HS-5 (cell line): ENCODE measurements around the gene SRSF7.
"Not testable (repeated sequence)": the region's sequence is repeated elsewhere in the genome, so short reads cannot be mapped to it uniquely, and the experiment has no call there.

Experiments
- DNase-seq: peaks from one replicate; pipeline ENCODE4 v3.0.0-alpha.2; 2012; ENCODE audit warnings: low read depth

SRSF7 gene

GRCh38 chr2:38750891-38751595 is at the start of gene SRSF7:
SRSF7 (minus strand) TSS chr2:38751361; CDS start chr2:38751256, 105 bp downstream.
- peak; percentile 97 for DNase-seq

- no peak for DNase-seq
These were observed 46.8 kb upstream of the SRSF7 start for GRCh38 chr2:38797953-38798352.

GRCh38 chr2:38797250-38797676 is 46.1 kb upstream of the SRSF7 start:
- DNase-seq = peak; percentile 9

GRCh38 chr2:38795016-38795415 is 43.9 kb upstream of the SRSF7 start:
- DNase-seq = not testable (repeated sequence)

GRCh38 chr2:38794235-38794946 is 43.2 kb upstream of the SRSF7 start:
- DNase-seq = no peak

- DNase-seq = no peak
These were observed 42.4 kb upstream of the SRSF7 start for GRCh38 chr2:38793511-38793910.

DNA sequence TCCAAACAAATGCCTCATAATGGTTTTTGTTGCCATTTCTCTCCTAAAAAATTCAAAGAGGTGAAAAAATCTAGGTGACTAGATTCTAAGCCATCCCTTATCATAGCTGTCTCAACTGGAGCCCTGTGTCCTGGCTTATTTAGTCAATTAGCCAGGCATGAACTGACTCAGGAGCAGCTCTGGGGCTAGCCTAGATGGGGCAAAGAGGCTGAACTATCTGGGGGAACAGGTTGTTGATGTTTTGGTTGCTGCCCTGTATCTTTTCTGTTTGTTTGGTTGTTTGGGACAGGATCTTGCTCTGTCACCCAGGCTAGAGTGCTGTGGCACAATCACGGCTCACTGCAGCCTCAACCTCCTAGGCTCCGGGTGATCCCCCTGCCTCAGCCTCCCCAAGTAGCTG is 41.6 kb upstream of the SRSF7 start:
- DNase-seq = no peak

GRCh38 chr2:38792321-38792720 is 41.2 kb upstream of the SRSF7 start:
- DNase-seq = not testable (repeated sequence)

DNA sequence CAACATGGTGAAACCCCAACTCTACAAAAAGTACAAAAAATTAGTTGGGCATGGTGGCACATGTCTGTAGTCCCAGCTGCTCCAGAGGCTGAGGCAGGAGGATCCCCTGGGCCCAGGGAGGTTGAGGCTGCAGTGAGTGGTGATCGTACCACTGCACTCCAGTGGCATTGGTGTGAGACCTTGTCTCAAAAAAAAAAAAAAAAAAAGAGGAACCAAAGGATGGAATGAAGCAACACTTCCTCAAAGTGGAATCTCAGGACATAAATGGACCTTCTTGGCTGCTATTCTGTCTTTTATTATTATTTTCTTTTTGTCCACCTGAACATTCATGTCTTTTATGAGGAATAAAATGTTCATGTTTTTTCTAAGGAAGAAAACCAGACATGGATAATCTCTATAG is 40.6 kb upstream of the SRSF7 start:
- DNase-seq = no peak

- no peak for DNase-seq
These were observed 38.5 kb upstream of the SRSF7 start for GRCh38 chr2:38789691-38790090.

GRCh38 chr2:38788306-38788705 is 37.1 kb upstream of the SRSF7 start:
- no peak for DNase-seq

- DNase-seq = no peak
These were observed 32.4 kb upstream of the SRSF7 start for GRCh38 chr2:38783586-38783985.

DNA sequence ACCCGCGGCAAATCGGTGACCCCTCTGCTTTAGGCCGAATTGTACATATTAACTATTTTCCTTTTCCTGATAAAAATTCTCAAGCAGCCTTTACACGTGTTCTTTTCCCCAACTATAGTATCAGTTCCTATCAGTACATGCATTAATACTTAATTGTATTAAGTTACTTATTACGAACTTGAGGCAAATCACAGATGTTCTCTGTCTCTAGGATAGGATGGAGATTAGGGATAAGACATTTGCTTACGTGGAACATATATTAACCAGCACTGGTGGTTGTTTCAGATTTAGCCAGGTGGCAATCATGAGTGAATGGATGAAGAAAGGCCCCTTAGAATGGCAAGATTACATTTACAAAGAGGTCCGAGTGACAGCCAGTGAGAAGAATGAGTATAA is 27.5 kb upstream of the SRSF7 start:
- DNase-seq = no peak

GRCh38 chr2:38776531-38776930 is 25.4 kb upstream of the SRSF7 start:
- DNase-seq = no peak

GRCh38 chr2:38775921-38776225 is 24.7 kb upstream of the SRSF7 start:
- no peak for DNase-seq

DNA sequence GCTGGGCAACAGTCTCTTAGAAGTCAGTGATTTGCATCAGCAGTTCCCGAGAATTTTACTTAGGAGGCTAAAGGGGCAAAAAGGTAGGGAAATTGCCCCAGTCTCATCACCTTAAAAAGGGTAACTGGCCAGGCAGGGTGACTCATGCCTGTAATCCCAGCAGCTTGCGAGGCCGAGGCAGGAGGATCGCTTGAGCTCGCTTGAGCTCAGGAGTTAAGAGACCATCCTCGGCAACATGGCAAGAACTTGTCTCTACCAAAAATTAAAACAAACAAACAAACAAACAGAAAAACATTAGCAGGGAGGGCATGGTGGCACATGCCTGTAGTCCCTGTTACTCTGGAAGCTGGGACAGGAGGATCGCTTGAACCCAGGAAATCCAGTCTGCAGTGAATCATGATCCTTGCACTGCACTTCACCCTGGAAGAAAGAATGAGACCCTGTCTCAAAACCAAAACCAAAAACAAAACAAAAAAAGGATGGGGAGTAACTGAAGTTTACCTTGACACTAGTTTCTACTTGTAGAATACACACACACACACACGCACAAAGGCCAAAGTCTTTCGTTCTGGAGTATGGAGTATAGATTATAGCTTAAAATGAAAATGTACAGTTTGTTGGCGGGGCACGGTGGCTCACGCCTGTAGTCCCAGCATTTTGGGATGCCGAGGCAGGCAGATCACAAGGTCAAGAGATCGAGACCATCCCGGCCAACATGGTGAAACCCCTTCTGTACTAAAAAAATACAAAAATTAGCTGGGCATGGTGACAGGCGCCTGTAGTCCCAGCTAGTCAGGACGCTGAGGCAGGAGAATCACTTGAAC is 24.1 kb upstream of the SRSF7 start:
- no peak for DNase-seq

DNA sequence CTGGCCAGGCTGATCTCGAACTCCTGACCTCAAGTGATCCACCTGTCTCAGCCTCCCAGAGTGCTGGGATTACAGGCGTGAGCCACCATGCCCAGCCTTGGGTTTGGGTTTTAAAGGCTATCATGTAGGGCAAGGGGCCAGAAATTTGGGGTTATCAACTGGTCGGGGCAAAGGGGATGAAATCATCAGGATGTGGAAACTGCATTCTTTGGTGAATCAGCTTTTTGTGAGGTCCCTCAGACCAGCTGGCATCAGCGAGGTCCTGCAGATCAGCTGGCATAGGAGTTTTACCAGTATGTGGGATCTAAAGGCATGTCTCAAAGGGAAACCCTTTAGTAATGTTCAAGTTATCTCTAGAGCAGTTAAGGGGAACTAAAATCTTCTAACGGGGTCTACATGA is 20.5 kb upstream of the SRSF7 start:
- DNase-seq = peak; percentile 73

DNA sequence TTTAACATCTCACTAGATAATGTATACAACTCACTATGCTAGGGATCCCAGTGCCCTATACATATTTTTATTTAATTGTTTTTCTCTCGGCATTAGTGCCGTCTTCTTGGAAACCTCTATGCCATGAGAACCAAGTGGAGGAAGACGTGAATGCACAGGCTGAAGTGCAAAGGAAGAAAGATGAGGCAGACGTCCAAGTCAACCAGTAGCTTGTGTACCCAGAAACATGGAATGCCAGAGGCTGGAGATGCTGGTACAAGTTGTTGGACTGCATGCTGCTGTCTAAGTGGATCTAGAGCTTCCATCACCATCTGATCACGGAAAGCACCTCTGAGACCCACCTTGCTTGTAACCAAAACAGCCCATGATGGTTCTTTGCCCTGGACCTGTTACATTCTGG is 14.4 kb upstream of the SRSF7 start:
- DNase-seq = no peak

GRCh38 chr2:38765149-38765548 is 14.0 kb upstream of the SRSF7 start:
- DNase-seq = peak; percentile 77

GRCh38 chr2:38763728-38764127 is 12.6 kb upstream of the SRSF7 start:
- no peak for DNase-seq

DNA sequence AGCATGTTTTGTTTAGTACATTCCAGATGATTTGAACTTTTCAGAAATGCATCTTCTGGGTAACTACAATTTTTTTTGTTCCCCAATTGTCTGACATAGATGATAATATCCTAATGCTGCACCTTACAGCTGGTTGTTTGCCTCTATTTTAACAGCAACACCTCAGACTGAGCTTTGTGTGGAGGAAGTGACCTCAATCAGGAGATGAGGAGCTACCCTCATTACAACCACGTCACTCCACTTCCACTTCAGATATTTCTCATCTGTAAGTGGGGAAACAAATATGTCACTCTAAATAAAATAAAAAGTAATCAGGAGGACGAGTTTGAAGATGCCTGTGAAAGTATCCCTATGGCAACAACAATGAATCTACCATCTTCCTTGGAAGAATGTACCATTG is 12.1 kb upstream of the SRSF7 start:
- no peak for DNase-seq

DNA sequence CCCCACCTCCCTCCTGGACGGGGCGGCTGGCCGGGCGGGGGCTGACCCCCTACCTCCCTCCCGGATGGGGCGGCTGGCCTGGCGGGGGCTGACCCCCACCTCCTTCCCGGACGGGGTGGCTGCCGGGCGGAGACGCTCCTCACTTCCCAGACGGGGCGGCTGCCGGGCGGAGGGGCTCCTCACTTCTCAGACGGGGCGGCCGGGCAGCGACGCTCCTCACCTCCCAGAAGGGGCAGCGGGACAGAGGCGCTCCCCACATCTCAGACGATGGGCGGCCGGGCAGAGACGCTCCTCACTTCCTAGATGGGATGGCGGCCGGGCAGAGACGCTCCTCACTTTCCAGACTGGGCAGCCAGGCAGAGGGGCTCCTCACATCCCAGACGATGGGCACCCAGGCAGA is 4.7 kb upstream of the SRSF7 start:
- DNase-seq = not testable (repeated sequence)

- no peak for DNase-seq
These were observed 3.3 kb upstream of the SRSF7 start for GRCh38 chr2:38754506-38754905.
